Liver (tissue), 9 donors: ENCODE data around the gene IPMK. TPM values are rescaled to one million over a fixed set of nuclear protein-coding genes. Genes with fewer than 3 reads are reported as not detected.
A peak's percentile ranks its signal among the peaks of the same experiment; 100 is the strongest.

Experiments used
- DNase-seq: peaks from one replicate; pipeline ENCODE4 v3.0.0-alpha.2; 2017; ENCODE audit warnings: low spot score
- H3K27ac ChIP-seq, 2 donors: one replicate each; pipeline ENCODE4 v1.7.0; 2013; ENCODE audit warnings: inconsistent platforms in 2 of 2, low read length in 2 of 2, control low read depth in 1 of 2, low read depth in 1 of 2, mild to moderate bottlenecking in 1 of 2
- H3K27me3 ChIP-seq, 4 donors: one replicate each; pipeline versions ENCODE4 v1.6.1 to v1.7.0; 2013; ENCODE audit warnings: low read length in 3 of 4, inconsistent platforms in 1 of 4, mild to moderate bottlenecking in 1 of 4, moderate library complexity in 1 of 4; ENCODE audit not compliant: control insufficient read depth in 4 of 4, insufficient read depth in 4 of 4
- H3K36me3 ChIP-seq, 4 donors: one replicate each; pipeline versions ENCODE4 v1.6.1 to v1.7.0; 2013; ENCODE audit warnings: low read length in 3 of 4, mild to moderate bottlenecking in 3 of 4, low read depth in 1 of 4, moderate library complexity in 1 of 4; ENCODE audit not compliant: control insufficient read depth in 4 of 4, insufficient read depth in 3 of 4
- H3K4me1 ChIP-seq, 4 donors: one replicate each; pipeline versions ENCODE4 v1.6.1 to v1.7.0; 2013; ENCODE audit warnings: low read length in 3 of 4, mild to moderate bottlenecking in 3 of 4, moderate library complexity in 1 of 4; ENCODE audit not compliant: control insufficient read depth in 4 of 4, insufficient read depth in 4 of 4
- H3K4me3 ChIP-seq, 3 donors: one replicate each; pipeline versions ENCODE4 v1.6.1 to v1.7.0; 2013; ENCODE audit warnings: low read length in 3 of 3, control low read depth in 1 of 3, low read depth in 1 of 3, mild to moderate bottlenecking in 1 of 3
- H3K9ac ChIP-seq, 2 donors: one replicate each; pipeline ENCODE4 v1.7.0; 2013; ENCODE audit warnings: low read length in 2 of 2, mild to moderate bottlenecking in 2 of 2, moderate library complexity in 2 of 2, control low read depth in 1 of 2, low read depth in 1 of 2
- H3K9me3 ChIP-seq, 4 donors: one replicate each; pipeline versions ENCODE4 v1.6.1 to v1.7.0; 2013; ENCODE audit warnings: low read length in 3 of 4; ENCODE audit not compliant: control insufficient read depth in 4 of 4
- EGR1 ChIP-seq, 2 donors: IDR thresholded peaks; 2 replicates each; pipeline ENCODE4 v1.6.1; 2016 to 2018; ENCODE audit warnings: antibody characterized with exemption in 2 of 2, low read depth in 2 of 2
- FOXA1 ChIP-seq: IDR thresholded peaks from 2 replicates; pipeline ENCODE4 v1.6.1; 2016; ENCODE audit warnings: antibody characterized with exemption
- FOXA2 ChIP-seq: IDR thresholded peaks from 2 replicates; pipeline ENCODE4 v1.6.1; 2016; ENCODE audit warnings: antibody characterized with exemption
- GABPA ChIP-seq, 2 donors: IDR thresholded peaks in 1 of 2; conservative IDR thresholded peaks in 1 of 2; 2 replicates each; pipeline ENCODE4 v1.6.1; 2016; ENCODE audit warnings: antibody characterized with exemption in 2 of 2, mild to moderate bottlenecking in 1 of 2, moderate library complexity in 1 of 2
- HNF4A ChIP-seq, 2 donors: conservative IDR thresholded peaks; 2 replicates each; pipeline ENCODE4 v1.6.1; 2016; ENCODE audit warnings: antibody characterized with exemption in 2 of 2, mild to moderate bottlenecking in 2 of 2
- HNF4G ChIP-seq: IDR thresholded peaks from 2 replicates; pipeline ENCODE4 v1.6.1; 2016; ENCODE audit warnings: antibody characterized with exemption
- JUND ChIP-seq, 2 donors: IDR thresholded peaks; 2 replicates each; pipeline ENCODE4 v1.6.1; 2016; ENCODE audit warnings: antibody characterized with exemption in 2 of 2
- NR2F2 ChIP-seq: IDR thresholded peaks from 2 replicates; pipeline ENCODE4 v1.6.1; 2016; ENCODE audit warnings: antibody characterized with exemption
- RAD21 ChIP-seq, 2 donors: IDR thresholded peaks; 2 replicates each; pipeline ENCODE4 v1.6.1; 2016; ENCODE audit warnings: antibody characterized with exemption in 2 of 2, mild to moderate bottlenecking in 2 of 2
- RXRA ChIP-seq, 2 donors: IDR thresholded peaks; 2 replicates each; pipeline ENCODE4 v1.6.1; 2017 to 2018; ENCODE audit warnings: antibody characterized with exemption in 2 of 2, mild to moderate bottlenecking in 1 of 2
- SP1 ChIP-seq: IDR thresholded peaks from 2 replicates; pipeline ENCODE4 v1.6.1; 2018; ENCODE audit warnings: antibody characterized with exemption, mild to moderate bottlenecking
- TAF1 ChIP-seq: conservative IDR thresholded peaks from 2 replicates; pipeline ENCODE4 v1.6.1; 2016; ENCODE audit warnings: antibody characterized with exemption, mild to moderate bottlenecking
- YY1 ChIP-seq: IDR thresholded peaks from 2 replicates; pipeline ENCODE4 v1.6.1; 2016; ENCODE audit warnings: antibody characterized with exemption, mild to moderate bottlenecking
- WGBS: extraction: QIAGEN DNeasy Blood & Tissue Kit; methylation state at CpG from one replicate; pipeline ENCODE4 v1.1.7; 2013; 5-methylcytosine and 5-hydroxymethylcytosine counted together
- polyA plus RNA-seq, 2 donors: library from polyadenylated mRNA; stranded (reverse) in 1 of 2; unstranded in 1 of 2; fragments of 200-250 nt in 1 of 2; fragments of >200 nt in 1 of 2; fragmentation: Nextera tagmentation in 1 of 2; extraction: Ambion mirVana in 1 of 2; gene quantifications; one replicate each; pipeline versions ENCODE4 v1.2.1 to v1.2.3, GENCODE V29; 2013 to 2015
- total RNA-seq, 2 donors: library from RNA; depleted of rRNA; stranded (reverse); fragments of >200 nt; gene quantifications; one replicate each; pipeline ENCODE4 v1.2.3, GENCODE V29; 2014
- TF ChIP-seq, protein P1 (sequence below): IDR thresholded peaks from 2 replicates; pipeline ENCODE4 v1.6.1; 2016; ENCODE audit warnings: antibody characterized with exemption
- TF ChIP-seq, protein P2 (sequence below): IDR thresholded peaks from 2 replicates; pipeline ENCODE4 v1.6.1; 2016; ENCODE audit warnings: antibody characterized with exemption
- TF ChIP-seq, protein P3 (sequence below): IDR thresholded peaks from 2 replicates; pipeline ENCODE4 v1.6.1; 2016; ENCODE audit warnings: antibody characterized with exemption
- TF ChIP-seq, protein P4 (sequence below): fragments of 150-350 bp; IDR thresholded peaks from 2 replicates; pipeline ENCODE4 v1.5.1; 2017; ENCODE audit warnings: improper control_type of control experiment, low read depth, low read length; ENCODE audit not compliant: missing input control
- TF ChIP-seq, protein P5 (sequence below): IDR thresholded peaks from 2 replicates; pipeline ENCODE4 v1.6.1; 2016; ENCODE audit warnings: antibody characterized with exemption, mild to moderate bottlenecking
- donor health status: healthy.
- donor health status: healthy.
- donor health status: healthy.
- donor health status: healthy.
- donor health status: healthy.

The IPMK gene
- total and polyA plus RNA-seq, 4 donors, result 1.4 to 5.2 (median 3.3) TPM

DNA sequence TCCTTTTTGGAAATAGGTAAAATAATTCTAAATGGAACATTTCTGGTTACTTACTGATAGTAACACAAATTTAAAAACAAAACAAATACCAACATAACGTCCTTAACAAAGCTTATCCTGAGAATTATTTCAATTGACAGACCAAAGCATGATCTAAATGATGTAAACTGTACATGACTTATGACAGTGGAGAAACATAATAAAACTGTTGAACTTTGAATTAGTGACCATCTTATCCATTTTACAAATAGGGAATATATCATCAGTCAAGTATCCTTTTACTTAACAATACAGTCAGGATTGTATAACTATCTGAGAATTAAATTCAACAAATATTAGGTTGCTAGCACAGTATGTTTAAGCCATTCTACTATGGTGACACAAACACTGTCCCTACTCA is 2.4 kb downstream of the IPMK start:
- H3K27ac ChIP-seq, result peak overlapping the region; percentile 21 to 98
- no peaks in the 10 kb centered on the region for H3K36me3 ChIP-seq
- DNase-seq, result no peak
- no peak overlapping the region for H3K9ac ChIP-seq
- 24% methylated on average over 1 of the region's 1 CpG for WGBS
- no peak overlapping the region for H3K4me3 ChIP-seq
- H3K4me1 ChIP-seq, result peaks cover 2 to 19% (median 13%) of the 10 kb centered on the region in 4 donors
- no peaks in the 10 kb centered on the region for H3K9me3 ChIP-seq
- TF ChIP-seq EGR1 (IDR thresholded peaks at IDR 0.05; ENCODE audit: low read depth in 2 of 2), result no peak
- TF ChIP-seq RXRA (IDR thresholded peaks at IDR 0.05), result no peak
- TF ChIP-seq, protein P1, sequence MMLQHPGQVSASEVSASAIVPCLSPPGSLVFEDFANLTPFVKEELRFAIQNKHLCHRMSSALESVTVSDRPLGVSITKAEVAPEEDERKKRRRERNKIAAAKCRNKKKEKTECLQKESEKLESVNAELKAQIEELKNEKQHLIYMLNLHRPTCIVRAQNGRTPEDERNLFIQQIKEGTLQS, result no peak
- no peak for TF ChIP-seq JUND (IDR thresholded peaks at IDR 0.05)
- TF ChIP-seq NR2F2, result no peak
- no peak for TF ChIP-seq FOXA2
- TF ChIP-seq, protein P2, sequence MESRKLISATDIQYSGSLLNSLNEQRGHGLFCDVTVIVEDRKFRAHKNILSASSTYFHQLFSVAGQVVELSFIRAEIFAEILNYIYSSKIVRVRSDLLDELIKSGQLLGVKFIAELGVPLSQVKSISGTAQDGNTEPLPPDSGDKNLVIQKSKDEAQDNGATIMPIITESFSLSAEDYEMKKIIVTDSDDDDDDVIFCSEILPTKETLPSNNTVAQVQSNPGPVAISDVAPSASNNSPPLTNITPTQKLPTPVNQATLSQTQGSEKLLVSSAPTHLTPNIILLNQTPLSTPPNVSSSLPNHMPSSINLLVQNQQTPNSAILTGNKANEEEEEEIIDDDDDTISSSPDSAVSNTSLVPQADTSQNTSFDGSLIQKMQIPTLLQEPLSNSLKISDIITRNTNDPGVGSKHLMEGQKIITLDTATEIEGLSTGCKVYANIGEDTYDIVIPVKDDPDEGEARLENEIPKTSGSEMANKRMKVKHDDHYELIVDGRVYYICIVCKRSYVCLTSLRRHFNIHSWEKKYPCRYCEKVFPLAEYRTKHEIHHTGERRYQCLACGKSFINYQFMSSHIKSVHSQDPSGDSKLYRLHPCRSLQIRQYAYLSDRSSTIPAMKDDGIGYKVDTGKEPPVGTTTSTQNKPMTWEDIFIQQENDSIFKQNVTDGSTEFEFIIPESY, result no peak
- TF ChIP-seq YY1, result no peak
- no peak for TF ChIP-seq TAF1
- TF ChIP-seq GABPA (IDR thresholded peaks at IDR 0.05 in 1 of 2, conservative IDR thresholded peaks at IDR 0.05 in 1 of 2), result no peak
- no peak for TF ChIP-seq HNF4A (conservative IDR thresholded peaks at IDR 0.05)
- no peak for TF ChIP-seq RAD21 (IDR thresholded peaks at IDR 0.05)
- TF ChIP-seq HNF4G, result no peak
- TF ChIP-seq SP1, result no peak
- TF ChIP-seq, protein P3, sequence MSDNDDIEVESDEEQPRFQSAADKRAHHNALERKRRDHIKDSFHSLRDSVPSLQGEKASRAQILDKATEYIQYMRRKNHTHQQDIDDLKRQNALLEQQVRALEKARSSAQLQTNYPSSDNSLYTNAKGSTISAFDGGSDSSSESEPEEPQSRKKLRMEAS, result no peak
- TF ChIP-seq, protein P4, sequence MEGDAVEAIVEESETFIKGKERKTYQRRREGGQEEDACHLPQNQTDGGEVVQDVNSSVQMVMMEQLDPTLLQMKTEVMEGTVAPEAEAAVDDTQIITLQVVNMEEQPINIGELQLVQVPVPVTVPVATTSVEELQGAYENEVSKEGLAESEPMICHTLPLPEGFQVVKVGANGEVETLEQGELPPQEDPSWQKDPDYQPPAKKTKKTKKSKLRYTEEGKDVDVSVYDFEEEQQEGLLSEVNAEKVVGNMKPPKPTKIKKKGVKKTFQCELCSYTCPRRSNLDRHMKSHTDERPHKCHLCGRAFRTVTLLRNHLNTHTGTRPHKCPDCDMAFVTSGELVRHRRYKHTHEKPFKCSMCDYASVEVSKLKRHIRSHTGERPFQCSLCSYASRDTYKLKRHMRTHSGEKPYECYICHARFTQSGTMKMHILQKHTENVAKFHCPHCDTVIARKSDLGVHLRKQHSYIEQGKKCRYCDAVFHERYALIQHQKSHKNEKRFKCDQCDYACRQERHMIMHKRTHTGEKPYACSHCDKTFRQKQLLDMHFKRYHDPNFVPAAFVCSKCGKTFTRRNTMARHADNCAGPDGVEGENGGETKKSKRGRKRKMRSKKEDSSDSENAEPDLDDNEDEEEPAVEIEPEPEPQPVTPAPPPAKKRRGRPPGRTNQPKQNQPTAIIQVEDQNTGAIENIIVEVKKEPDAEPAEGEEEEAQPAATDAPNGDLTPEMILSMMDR, result no peak
- TF ChIP-seq, protein P5, sequence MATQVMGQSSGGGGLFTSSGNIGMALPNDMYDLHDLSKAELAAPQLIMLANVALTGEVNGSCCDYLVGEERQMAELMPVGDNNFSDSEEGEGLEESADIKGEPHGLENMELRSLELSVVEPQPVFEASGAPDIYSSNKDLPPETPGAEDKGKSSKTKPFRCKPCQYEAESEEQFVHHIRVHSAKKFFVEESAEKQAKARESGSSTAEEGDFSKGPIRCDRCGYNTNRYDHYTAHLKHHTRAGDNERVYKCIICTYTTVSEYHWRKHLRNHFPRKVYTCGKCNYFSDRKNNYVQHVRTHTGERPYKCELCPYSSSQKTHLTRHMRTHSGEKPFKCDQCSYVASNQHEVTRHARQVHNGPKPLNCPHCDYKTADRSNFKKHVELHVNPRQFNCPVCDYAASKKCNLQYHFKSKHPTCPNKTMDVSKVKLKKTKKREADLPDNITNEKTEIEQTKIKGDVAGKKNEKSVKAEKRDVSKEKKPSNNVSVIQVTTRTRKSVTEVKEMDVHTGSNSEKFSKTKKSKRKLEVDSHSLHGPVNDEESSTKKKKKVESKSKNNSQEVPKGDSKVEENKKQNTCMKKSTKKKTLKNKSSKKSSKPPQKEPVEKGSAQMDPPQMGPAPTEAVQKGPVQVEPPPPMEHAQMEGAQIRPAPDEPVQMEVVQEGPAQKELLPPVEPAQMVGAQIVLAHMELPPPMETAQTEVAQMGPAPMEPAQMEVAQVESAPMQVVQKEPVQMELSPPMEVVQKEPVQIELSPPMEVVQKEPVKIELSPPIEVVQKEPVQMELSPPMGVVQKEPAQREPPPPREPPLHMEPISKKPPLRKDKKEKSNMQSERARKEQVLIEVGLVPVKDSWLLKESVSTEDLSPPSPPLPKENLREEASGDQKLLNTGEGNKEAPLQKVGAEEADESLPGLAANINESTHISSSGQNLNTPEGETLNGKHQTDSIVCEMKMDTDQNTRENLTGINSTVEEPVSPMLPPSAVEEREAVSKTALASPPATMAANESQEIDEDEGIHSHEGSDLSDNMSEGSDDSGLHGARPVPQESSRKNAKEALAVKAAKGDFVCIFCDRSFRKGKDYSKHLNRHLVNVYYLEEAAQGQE, result no peak
- no peak for TF ChIP-seq FOXA1
- H3K27me3 ChIP-seq, result no peaks in the 10 kb centered on the region
